GM21528 (cell line): ENCODE results near the gene SLC22A15.
"Not testable (repeated sequence)": the region's sequence is repeated elsewhere in the genome, so short reads cannot be mapped to it uniquely, and the experiment has no call there.

ENCODE experiments used
- ATAC-seq: cut with Tn5 transposase; IDR thresholded peaks from one replicate; pipeline ENCODE4 v1.9.1; 2021; ENCODE audit warnings: mild to moderate bottlenecking, moderate library complexity; ENCODE audit not compliant: unreplicated experiment, low FRiP score

Gene SLC22A15

DNA sequence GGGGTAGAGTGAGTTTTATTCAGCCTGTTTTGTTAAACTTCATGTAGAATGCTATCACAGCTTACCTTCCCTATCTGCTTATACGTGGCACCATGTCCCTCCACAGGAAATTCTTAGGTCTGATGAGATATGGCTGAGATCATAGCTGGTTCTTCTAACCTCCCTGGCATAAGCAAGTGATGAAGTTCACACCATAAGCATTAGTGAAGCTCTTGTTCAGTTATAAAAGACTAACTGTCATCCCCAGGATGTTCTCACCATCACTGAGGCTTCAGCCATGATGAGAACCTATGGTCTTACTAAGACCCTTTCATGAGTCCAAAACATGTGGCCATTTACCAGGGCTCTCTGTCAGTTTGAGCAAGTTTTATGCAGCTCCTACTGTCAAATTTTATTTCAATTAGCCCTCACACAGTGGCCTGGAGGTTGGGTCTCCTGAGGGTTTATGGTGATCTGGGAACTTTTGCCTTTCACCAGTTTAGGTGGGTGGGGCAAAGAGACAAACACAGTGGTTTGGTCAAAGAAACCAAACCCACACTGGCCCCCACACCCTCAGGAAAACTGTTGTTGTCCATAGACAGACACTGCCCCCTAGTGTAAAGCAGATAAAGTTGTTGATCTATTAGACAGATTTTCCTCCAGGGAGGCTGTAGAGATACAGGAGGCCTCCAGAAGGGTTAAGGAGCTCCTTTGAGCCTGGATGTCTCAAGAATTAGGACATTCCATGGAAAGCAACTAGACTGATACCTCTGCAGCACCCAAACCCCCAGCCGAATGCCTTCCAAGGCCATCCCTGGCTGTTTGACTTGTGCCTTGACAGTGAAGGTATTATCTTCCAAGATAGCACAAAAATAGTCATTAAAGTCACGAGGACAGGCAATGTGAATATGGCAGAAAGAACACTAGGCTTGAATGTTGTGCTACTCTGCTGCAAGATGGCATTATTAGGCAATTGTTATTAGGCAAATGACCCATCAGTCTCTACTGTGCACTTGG, 5.0 kb downstream of the SLC22A15 start:
- no peak for ATAC-seq

GRCh38 chr1:115982400-115982799, 6.1 kb downstream of the SLC22A15 start:
- ATAC-seq = no peak

DNA sequence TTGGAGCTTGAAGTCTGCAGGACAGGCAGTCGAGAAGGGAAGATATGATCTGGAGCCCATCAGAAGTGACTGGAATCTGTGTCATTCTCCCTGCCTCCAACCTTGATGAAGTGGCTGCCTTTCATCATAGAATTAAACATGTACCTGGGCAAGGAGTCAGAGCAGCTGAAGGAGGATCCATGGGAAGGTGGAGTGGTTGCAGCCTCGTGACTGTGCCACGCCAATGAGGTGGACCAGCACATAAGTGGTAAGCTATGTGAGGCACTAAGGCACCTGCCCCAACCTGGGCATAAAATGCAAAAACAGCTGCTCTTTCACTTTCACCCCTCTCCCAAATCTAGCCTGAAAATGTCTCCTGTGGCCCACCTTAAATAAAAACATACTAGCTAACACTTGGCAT, 7.3 kb downstream of the SLC22A15 start:
- ATAC-seq = no peak

GRCh38 chr1:115987623-115988022, 11.3 kb downstream of the SLC22A15 start:
- ATAC-seq = no peak

- ATAC-seq = no peak
These were observed 12.6 kb downstream of the SLC22A15 start for GRCh38 chr1:115988953-115989352.

- ATAC-seq = no peak
These were observed 13.4 kb downstream of the SLC22A15 start for GRCh38 chr1:115989699-115990098.

DNA sequence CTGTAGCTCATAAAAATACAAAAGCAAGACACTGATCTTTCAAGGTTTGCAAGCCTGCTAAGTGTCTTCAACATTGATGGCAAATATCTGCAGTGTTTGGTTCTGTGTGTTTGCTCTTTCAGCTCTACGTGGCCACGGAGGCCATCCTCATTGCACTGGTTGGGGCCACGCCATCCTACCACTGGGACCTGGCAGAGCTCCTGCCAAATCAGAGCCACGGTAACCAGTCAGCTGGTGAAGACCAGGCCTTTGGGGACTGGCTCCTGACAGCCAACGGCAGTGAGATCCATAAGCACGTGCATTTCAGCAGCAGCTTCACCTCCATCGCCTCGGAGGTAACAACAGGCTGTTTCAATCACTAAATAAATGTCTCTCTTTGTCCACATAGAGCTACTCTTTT, 15.6 kb downstream of the SLC22A15 start:
- no peak for ATAC-seq

DNA sequence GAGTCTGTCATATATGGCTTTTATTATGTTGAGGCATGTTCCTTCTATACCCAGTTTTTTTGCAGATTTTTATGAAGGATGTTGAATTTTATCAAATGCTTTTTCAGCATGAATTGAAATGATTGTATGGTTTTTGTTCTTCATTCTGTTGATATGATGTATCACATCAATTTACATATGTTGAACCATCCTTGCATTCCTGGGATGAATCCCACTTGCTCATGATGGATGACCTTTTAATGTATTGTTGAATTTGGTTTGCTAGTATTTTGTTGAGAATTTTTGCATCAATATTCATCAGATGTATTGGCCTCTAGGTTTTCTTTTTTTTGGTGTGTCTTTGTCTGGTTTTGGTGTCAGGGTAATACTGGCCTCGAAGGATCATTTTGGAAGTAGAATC, 21.6 kb downstream of the SLC22A15 start:
- ATAC-seq = not testable (repeated sequence)

DNA sequence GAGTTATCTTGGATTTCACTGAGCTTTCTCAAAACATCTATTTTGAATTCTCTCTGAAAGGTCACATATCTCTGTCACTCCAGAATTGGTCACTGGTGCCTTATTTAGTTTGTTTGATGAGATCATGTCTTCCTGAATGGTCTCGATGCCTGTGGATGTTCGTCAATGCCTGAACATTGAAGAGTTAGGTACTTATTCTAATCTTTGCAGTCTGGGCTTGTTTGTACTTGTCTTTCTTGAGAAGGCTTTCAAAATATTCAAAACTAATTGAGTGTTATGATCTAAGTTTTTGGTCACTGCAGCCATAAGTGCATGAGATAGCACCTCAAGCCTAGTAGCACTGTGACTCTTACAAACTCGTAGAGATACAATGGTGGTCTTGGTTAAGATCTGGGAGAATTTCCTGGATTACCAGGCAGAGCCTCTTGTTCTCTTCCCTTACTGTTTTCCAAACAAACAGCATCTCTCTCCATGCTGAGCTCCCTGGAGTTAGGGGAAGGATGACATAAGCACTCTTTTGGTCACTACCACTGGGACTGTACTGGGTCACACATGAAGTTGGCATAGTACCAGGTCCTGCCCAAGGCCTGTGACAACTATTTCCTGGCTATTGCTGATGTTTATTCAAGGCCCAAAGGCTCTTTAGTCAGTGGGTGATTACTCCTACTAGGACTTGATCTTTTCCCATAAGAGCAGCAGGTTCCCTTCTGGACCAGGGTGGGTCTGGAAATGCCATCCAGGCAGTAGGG, 25.6 kb downstream of the SLC22A15 start:
- ATAC-seq = no peak

DNA sequence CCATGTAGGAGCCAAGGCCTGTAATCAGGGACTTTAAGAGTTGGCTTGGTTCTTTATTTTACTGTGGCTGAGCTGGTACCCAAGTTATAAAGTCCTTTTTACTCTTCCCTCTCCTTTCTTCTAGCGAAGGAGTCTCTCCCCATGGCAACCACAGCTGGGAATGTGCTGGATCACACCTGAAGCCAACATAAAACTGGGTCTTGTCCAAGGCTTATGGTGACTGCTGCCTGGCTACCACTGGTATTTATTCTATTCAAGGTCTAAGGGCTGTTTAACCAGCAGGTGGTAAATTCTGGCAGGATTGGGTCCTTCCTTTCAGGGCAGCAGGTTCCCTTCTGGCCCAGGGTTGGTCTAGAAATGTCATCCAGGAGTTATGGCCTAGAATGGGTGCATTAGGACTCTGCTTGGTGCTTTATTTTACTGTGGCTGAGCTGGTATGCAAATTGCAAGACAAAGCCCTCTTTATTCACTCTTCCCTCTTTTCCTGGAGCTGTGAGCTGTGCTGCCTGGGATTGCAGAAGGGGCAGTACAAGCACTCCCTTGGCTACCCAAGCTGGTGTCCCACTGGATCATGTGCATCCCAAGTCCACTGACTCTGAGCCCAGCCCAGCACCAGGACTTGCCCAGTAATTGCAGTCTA, 26.6 kb downstream of the SLC22A15 start:
- no peak for ATAC-seq

GRCh38 chr1:116003823-116004222, 27.5 kb downstream of the SLC22A15 start:
- ATAC-seq = no peak

DNA sequence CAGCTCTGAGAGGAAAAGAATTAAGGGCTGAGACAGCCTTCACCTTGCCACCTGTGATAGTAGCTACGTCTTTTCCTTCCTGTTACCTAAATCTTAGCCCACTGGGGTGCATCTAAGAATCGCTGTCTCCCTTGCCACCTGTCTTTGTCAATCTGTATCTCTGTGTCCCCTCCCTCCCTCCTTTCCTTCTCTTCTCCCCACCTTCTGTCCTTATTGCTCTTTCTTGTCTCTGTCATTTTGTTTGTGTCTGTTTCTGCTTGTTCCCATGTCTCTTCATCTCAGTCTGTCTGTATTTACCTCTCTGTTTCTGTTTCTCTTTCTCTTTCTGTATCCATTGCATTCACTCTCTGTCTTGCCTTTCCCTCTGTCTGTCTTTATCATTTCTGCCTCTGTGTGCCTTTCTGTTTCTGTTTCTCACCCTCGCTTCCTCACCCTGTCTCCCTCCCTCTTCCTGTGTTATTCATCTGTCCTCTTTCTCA, 30.2 kb downstream of the SLC22A15 start:
- ATAC-seq = peak; percentile 83

GRCh38 chr1:116008656-116009390, 32.5 kb downstream of the SLC22A15 start:
- ATAC-seq = no peak

- no peak for ATAC-seq
These were observed 36.4 kb downstream of the SLC22A15 start for GRCh38 chr1:116012716-116013115.

GRCh38 chr1:116015679-116016078, 39.4 kb downstream of the SLC22A15 start:
- ATAC-seq = no peak

GRCh38 chr1:116018007-116018406, 41.7 kb downstream of the SLC22A15 start:
- ATAC-seq = no peak

DNA sequence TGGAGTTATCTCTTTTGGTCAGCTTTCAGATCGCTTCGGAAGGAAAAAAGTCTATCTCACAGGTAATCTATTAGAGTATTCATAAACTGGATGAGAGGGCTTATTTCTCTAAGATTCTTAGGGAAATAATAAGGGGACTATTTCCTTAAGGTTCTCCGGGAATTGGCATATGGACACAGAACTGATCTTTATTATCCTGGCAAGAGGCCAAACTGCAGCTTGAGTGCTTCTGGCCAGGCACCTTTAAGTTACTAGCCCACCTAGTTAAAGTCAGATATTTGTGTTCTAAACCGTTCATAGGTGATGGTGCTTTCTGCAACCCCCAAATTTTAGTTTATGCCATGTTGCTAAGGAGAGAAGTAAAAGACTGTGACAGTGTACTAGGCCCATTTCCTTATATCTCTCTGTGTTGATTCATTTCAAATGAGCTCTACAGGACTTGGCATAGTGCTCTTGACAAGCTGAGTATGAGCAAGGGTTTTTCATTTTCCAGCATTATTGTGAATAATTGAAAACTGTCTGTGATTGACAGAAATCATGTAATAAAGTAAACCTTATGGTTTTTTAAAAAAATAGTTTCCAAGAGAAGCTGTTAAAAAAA, 43.4 kb downstream of the SLC22A15 start:
- no peak for ATAC-seq

- peak; percentile 85 for ATAC-seq
These were observed 44.5 kb downstream of the SLC22A15 start for GRCh38 chr1:116020668-116021272.

GRCh38 chr1:116024626-116025025, 48.3 kb downstream of the SLC22A15 start:
- ATAC-seq = no peak
